ENCODE measurements around the gene PLK1.

- TF ChIP-seq POLR2AphosphoS5 (IDR thresholded peaks at IDR 0.05) (no peak), CTCF (IDR thresholded peaks at IDR 0.05; ENCODE audit: poor library complexity, severe bottlenecking) (no peak)
These were observed 42.7 kb upstream of the PLK1 start for GRCh38 chr16:23635958-23636357.

Measured in neural cell (in vitro differentiated cells).